Skeletal muscle cell (primary cell): ENCODE measurements around the gene PIP4K2C.
"Not testable (repeated sequence)": the region's sequence is repeated elsewhere in the genome, so short reads cannot be mapped to it uniquely, and the experiment has no call there.

Source experiments
- DNase-seq: peaks from one replicate; pipeline ENCODE4 v3.0.0-alpha.2; 2010; ENCODE audit warnings: low read depth
- H3K4me3 ChIP-seq: 2 replicates; pipeline ENCODE4 v1.5.1; 2011; ENCODE audit warnings: low read depth, mild to moderate bottlenecking, control low read depth, low read length, moderate library complexity

The PIP4K2C gene

DNA sequence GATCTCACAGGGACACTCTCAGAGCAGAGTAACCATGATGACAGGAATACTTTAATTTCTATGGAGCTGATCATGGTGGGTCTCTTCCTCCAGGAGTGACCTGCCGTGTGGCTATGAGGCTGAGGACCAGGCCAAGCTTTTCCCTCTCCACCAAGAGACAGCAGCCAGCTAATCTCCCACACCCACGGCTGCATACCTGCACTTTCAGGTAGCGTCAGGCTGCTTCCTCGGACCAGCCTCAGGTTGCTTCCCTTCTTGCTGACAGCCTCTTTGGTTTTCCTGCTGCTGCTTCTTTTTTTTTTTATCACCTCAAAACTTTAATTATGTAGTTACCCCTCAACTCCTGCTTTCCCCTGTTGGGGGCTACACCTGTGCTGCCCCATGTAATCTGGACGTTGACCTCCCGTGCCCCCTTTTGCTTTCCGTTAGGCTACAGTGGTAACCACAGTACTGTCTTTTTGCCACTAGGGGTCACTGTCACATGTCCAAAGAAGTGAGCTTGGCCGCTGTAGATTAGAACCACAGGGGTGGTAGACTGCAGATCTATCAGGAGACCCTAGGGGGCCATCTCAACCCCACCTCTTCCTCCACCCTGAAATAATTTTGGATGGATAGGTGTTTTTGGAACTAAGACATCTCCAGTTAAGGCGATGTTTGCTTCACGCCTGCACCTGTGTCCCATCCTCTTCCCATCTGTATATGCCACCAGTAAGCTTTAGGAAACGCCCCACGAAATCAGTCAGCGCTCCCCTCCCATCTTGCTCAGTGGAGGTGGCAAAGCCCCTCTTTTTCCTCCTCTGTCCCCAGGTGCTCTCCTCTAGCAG lies 7.8 kb upstream of the PIP4K2C start:
- H3K4me3 ChIP-seq = no peak overlapping the region
- peak; percentile 36 for DNase-seq

DNA sequence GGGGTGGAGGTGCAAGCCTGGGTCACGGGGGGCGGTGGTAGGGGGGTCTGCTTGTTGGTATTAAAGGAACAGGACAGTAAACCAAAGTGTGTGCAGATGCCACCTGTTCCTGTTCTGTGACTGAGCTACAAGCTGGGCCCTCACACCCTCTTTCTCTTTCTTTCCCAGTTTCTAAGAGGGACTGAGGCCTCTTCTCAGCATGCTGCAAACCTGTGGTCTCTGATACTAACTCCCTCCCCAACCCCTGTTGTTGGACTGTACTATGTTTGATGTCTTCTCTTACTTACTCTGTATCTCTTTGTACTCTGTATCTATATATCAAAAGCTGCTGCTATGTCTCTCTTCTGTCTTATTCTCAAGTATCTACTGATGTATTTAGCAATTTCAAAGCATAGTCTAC lies 6.9 kb upstream of the PIP4K2C start:
- DNase-seq = no peak

DNA sequence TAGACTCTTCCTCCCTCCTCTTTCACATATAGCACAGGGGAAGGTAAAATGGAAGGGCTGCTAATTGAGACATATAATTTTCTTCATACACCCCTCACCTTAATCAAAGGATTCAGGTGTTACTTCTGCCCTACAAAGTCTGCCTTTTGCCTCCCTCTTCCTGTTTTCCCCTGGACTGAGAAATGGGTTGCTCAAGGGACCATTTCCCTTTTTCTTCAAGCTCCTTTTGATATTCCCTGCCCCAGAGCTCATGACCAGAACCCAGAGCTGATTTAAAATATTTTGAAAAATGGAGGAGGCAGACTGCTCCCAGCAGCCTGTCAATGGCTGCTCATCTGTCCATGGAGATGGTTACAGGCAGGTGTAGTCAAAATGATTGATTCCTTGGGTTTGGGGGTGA lies 6.3 kb upstream of the PIP4K2C start:
- DNase-seq = no peak
- no peak overlapping the region for H3K4me3 ChIP-seq

More for the DNA sequence above, 6.9 kb upstream of the PIP4K2C start:
- no peak overlapping the region for H3K4me3 ChIP-seq

DNA sequence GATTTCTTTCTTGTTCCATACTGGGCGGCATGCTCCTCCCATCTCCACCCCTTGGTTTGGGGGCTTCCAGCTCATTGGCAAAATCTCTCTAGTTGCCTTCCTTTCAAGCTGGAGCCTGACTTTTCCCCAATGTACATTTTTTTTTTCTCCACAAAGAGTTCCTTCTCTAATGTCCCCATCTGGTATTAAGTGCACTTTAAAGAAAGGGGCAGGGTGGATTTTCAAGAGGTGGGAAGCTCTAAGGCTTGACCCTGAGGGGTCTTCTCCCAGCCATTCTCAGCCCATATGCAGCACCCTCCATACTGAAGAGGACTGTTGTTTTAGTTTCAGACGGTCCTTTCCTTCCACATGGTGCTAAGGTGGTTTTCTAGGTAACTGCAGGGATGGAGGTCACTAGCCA lies 5.8 kb upstream of the PIP4K2C start:
- no peak overlapping the region for H3K4me3 ChIP-seq

DNA sequence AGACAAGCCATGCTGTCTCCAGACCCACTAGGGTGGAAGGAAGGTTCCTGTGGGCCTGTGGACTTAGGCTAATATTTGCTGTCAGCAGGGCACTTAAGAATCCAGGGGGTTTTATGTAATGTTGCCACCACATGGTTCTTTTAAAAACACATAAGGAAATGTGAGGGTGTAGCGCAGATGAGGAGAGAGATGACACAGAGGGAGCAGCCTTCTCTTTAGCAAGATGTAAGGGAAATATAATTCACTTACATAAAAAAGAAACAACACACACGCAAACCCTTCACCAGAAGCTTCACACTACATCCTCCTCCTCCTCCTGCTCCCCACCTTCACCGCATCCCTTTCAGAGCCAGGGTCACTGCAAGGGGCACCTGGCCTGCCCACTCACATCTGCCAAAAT lies 4.9 kb upstream of the PIP4K2C start:
- DNase-seq = no peak
- no peak overlapping the region for H3K4me3 ChIP-seq

More for the DNA sequence above, 5.8 kb upstream of the PIP4K2C start:
- no peak for DNase-seq

DNA sequence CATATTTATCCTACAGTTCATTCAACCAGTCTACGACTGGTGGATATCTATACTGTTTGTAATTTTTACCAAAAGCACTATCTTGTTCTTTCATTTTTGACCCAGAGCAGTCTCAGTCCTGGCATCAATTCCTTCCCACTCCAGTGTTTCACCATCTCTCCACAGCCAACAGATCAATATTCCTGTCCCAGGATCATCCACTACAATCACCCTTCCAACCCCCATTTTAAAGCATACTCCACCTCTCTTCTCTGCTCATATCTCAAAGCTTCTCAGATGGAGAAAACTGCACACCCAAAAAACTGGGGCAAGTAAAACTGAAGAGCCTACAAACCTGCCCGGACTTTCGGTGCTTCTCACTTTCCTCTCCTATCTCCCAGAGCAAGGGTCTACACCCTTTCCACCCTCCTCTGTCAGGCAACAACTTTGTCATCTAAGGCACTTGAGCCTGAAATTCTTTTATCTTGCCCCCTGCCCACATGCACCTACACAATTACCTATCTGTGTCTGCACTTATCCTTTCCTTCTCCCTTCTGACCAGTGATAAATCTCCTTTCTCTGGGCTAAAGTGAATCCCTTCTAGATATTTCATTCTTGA lies 4.1 kb upstream of the PIP4K2C start:
- no peak for DNase-seq
- H3K4me3 ChIP-seq = no peak overlapping the region

DNA sequence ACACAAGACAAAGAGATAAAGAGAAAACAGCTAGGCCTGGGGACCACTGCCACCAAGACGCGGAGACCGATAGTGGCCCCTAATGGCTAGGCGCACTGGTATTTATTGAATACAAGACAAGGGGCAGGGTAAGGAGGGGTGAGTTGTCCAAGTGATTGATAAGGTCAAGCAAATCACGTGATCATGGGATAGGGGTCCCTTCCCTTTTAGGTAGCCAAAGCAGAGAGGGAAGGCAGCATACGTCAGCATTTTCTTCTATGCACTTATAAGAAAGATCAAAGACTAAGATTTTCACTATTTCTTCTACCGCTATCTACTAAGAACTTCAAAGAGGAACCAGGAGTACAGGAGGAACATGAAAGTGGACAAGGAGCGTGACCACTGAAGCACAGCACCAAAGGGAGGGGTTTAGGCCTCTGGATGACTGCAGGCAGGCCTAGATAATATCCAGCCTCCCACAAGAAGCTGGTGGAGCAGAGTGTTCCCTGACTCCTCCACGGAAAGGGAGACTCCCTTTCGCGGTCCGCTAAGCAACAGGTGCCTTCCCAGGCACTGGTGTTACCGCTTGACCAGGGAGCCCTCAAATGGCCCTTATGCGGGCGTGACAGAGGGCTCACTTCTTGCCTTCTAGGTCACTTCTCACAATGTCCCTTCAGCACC lies 1.9 kb upstream of the PIP4K2C start:
- DNase-seq = not testable (repeated sequence)

DNA sequence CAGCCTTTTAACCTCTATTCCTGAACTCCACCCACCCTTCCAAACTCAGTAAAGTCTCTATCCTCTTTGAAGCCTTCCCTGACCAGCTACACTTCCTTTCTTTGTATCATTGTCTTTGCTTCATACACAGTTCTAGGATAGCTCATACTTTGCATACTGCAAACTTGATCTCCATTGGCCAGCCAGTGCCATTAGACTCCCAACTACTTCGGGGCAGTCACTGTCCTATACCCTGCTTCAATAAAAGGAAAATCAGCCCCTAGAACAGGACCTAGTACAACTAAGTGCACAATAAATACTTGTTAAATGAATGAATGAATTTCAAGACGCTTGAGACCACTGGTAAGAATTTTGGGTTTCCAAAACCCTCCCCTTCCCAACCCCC lies 521 bp upstream of the PIP4K2C start:
- DNase-seq = no peak
- peak overlapping the region; percentile 61 for H3K4me3 ChIP-seq

More for the DNA sequence above, 1.9 kb upstream of the PIP4K2C start:
- not testable (repeated sequence) for H3K4me3 ChIP-seq

DNA sequence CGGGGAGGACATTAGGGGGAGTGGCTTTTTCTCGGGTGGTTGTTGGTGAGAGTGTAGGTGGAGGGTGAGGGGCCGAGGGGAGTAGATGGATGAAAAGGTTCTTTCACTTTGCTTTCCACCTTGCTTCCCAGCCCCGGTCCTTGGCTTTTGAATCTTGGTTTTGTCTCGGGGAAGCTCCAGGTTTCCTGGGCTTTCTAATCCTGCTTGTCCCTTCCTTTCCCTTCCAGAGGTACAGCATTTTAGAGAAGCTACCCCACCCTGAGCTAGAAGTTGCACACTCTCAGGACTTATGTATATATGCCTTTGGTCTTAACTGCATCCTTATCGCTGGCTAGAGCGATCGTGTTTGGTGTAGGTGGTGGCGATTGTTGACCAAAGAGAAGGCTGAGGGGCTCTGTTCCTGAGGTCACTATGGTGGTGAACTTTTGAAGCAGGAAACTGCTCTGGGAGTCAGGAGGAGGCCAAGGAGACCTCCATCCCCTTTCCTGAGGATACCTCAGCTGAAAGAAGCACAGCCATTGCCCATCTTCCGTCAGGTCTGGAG lies 862 bp downstream of the PIP4K2C start:
- DNase-seq = no peak
- H3K4me3 ChIP-seq = peak overlapping the region; percentile 61

DNA sequence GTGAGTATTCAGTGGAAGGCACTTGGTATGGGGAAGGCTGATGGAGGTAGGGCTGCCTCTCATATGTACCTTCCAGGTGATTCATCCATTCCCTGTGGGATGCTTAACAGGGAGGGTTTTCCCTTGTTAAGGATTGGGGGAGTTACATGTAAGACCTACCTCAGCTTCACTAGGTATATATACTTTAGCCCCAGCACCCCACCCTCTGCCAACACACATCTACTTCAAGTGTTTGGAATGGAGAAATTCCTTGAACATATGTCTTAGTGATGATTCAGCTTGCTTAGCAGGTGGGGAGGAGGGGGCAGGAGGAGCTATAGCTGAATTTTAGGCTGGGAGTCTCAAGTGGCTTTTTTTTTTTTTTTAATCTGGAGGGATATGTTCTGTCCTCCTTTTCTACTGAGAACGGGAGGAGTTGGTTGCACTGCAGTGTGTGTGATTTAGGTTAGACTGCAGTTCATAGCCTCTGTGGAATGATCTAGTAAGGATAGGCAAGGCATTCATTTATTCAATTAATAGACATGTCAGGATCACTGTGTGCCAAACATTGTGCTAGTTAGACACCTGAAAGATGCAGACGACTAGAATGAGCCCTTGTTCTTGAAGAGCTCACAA lies 1.7 kb downstream of the PIP4K2C start:
- DNase-seq = no peak
- H3K4me3 ChIP-seq = no peak overlapping the region

DNA sequence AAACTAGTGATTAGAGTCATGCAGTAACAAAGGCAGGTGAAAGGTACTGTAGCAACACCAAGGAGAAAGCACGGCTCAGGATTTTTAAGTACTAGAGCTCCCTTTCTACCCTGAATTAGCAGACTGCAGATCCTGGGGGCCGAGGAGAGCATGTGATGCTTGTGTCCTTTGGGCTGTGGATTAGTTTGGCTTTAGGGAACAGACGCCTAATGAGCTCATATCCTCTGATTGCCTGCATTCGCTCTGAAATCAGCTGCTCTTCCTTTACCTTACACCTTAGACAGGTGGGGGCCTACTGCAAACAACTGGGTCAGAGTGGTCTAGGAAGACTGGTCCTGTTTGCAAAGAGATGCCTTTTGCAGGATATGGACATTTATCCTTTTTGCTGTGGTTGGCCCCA lies 2.2 kb downstream of the PIP4K2C start:
- H3K4me3 ChIP-seq = no peak overlapping the region
- no peak for DNase-seq

DNA sequence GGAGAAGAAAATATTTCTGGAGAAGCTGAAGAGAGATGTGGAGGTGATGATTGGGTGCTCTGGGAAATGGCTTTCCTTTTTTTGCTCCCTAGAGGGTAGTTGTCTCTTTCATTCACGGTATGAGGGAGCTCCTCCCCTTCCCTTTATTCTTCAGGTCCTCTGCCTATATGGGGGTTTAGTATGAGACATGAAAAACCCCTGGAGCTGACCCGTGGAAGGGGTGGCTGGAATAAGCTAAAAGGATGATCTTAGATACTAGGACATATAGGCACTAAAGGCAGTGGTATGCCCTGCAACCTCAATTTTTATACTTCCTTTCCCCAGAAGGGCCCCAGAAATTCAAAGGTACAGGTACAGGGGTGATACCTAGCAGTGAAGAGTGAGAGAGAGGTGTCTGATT lies 9.4 kb downstream of the PIP4K2C start:
- H3K4me3 ChIP-seq = no peak overlapping the region
- no peak for DNase-seq

DNA sequence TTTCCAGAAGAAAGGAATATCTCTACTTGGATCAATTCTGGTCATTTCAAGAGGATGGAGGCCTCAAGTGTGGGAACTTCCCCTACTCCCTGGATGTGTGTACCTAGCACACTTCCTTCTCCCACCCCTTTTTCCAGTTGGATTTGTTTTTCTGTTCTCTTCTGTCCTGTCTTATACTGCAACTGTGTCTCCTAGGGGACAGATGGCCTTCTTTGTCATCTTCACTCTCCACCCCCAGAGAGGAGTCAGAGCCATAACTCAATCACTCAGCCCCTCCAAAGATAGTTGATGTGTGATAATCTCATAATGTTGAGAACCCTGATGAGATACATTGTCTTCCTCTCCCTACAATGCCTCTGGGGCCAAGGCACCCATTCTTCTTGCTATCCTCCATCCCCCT lies 11.6 kb downstream of the PIP4K2C start:
- H3K4me3 ChIP-seq = no peak overlapping the region
- DNase-seq = no peak

DNA sequence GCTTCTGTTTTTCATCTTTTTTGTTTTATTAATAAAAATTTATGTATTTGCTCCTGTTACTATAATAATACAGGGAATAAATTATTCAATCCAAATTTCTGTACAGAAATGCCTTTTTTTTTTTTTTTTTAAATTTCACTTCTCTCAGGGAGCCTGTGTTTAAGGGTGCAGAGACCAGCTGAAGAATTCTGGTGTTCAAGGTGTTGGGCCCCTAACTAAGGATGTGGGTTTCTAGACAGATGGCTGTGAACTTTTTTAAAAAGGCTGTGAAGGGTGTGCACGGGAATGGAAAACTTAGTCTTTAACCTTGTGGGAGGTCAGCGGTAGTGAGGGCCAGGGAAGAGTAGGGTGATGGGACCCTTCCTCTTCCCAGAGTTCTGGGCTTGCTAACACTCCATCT lies 12.3 kb downstream of the PIP4K2C start:
- no peak overlapping the region for H3K4me3 ChIP-seq
- DNase-seq = no peak

DNA sequence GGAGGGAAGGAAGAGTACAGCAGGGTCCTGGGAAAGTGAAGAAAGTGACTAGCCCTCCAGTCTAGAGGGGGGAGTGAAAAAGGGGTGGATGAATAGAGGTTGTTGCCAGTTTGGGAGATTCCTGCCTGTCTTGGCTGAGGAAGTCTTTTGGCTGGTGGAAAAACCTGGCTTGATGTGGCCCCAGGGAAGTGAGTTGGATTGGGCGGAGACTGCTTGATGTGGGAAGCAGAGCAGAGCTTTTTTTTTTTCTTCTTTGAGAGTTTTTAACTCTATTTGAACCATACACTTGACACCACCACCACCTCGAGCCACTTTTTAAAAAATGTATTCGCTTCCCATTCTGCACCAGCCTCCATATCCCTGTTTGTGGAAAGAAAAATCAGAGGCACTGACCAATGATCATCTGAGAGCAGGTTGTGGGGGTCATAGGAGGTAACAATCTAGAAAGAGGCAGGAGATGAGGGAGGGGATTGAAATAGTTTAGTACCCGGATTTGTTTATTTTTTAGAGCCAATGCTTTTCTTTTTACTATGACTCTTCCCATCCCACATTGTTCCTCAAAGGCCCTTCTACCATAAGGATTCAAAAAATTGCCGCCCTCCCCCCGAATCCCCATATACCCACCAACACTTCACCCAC lies 12.9 kb downstream of the PIP4K2C start:
- H3K4me3 ChIP-seq = peak overlapping the region; percentile 48
- DNase-seq = no peak

DNA sequence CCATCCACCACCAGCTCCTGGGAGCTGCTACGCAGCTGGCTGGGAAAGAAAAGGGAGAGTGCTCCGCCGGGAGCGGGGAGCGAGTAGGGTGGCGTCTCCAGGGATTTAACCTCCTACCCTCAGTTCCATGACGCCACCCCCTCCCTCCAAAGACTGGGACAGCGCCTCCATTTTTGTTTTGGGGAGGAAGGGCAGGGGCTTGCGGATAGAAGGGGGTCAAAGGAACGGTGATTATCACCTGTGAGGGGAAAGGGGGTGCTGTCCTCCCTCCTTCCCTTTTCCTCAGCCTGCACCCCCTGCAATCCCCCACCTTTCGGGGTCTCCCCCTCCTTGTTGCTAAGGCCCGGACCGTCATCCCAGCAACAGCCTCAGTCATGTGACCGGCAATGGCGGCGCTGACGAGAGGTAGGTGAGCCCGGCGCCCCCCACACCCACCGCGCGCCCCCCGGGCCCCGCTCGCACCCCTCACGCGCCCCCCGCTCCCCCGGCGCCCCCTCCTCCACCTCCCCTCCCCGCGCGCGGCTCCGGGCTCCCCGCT lies 13.5 kb downstream of the PIP4K2C start, which contains the start of gene DTX3:
DTX3 (plus strand) TSS at position 371 of the 538 bp plus-strand sequence. CDS start 1,694 bp downstream, outside the sequence.
- DNase-seq = no peak
- H3K4me3 ChIP-seq = peak within 1 kb of the TSS; percentile 48

DNA sequence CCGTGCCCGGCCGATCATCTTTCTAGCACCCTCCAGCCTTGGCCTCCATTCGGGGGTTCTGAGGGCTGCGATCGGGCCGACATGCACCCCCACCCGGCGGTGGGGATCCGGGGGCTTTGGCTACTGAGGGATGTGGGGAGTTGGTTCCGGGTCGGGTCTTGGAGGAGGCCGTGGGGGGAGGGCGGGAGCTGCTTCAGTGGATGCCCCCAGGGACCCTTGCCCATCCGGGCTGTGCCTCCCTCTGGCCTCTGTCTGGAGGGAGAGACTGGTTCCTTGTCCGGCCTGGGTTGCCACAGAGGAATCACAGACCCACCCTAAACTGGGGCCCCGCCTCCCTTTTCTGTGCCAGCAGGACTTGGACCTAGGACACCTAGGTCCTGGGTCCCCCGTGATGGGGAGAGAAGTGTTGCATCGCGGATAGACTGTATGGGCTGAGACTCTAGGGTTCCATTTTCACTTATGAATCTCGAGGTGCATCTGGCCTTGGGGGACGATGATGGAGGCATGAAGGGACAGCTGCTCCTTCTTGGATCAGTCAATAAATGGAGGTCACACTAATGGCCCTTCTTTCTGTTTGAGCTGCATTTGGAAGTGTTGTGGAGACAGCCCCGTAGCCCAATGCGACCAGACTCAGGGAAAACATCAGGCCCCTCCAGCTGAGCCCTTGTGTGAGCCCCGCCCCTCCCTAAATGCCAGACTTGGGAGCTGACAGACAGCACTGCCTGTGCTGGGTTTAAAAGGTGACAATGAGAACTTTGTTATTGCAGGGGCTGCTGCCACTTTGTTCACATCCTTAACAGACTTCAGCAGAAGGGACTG lies 14.2 kb downstream of the PIP4K2C start:
- H3K4me3 ChIP-seq = peak overlapping the region; percentile 48
- DNase-seq = no peak

DNA sequence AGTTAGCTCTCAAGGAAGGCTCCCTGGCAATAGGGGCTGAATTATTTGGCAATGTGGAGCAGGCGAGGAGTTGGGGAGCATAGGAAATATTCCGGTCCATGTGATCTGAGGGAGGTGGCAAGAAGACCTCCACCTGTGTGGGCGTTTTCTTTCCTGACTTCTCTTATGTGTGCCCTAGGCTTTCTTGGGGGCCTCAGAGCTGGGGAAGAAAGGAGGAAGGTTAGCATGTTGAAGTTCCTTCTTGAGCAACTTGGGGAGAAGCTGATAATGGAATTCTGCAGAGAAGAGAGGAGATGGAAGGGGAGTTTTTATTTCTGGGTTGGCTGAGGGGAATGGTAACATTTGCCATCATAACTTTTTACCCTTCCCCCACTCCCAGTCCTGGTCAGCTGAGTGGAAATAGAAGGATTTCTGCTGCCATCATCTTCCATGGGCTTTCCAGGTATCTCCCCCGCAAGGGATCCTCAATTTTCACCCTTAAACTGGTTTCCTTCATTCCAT lies 14.9 kb downstream of the PIP4K2C start:
- no peak overlapping the region for H3K4me3 ChIP-seq
- DNase-seq = no peak
